PC-9 (cell line): ENCODE measurements around the gene C1QTNF7.

ENCODE experiments used
- EZH2 ChIP-seq: fragments of 200-600 bp; sonication (generic); IDR thresholded peaks from 2 replicates; pipeline ENCODE4 v1.8.0; 2017; ENCODE audit warnings: antibody characterized with exemption, low read depth
- TF ChIP-seq, protein P1 (sequence below): fragments of 200-600 bp; sonication (generic); conservative IDR thresholded peaks from 2 replicates; pipeline ENCODE4 v1.6.1; 2017; ENCODE audit warnings: mixed run types, antibody characterized with exemption, mild to moderate bottlenecking, moderate library complexity

DNA sequence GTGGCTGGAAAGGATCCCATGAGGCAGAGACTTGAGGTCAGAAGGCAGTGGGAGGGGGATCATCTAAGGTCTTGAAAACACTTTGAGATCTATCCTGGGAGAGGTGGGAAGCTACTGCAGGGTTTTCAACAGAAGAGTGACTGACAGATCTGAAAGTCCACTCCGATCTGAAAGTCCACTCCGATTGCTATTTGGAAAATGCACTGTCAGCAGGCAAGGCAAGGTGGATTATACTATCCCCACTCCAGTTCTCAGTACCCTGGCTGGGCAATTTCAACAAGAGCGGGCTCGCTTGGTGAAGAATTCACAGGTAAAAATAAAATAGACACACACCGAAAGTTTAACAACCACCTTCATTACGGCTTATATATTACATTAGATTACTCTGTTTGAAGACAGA is 42.3 kb upstream of the C1QTNF7 start:
- TF ChIP-seq, protein P1, sequence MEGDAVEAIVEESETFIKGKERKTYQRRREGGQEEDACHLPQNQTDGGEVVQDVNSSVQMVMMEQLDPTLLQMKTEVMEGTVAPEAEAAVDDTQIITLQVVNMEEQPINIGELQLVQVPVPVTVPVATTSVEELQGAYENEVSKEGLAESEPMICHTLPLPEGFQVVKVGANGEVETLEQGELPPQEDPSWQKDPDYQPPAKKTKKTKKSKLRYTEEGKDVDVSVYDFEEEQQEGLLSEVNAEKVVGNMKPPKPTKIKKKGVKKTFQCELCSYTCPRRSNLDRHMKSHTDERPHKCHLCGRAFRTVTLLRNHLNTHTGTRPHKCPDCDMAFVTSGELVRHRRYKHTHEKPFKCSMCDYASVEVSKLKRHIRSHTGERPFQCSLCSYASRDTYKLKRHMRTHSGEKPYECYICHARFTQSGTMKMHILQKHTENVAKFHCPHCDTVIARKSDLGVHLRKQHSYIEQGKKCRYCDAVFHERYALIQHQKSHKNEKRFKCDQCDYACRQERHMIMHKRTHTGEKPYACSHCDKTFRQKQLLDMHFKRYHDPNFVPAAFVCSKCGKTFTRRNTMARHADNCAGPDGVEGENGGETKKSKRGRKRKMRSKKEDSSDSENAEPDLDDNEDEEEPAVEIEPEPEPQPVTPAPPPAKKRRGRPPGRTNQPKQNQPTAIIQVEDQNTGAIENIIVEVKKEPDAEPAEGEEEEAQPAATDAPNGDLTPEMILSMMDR: no peak
- no peak for TF ChIP-seq EZH2
